Kidney (tissue), 19 donors: Measurements from ENCODE around the gene POTEM. TPM values are rescaled to one million over a fixed set of nuclear protein-coding genes. Genes with fewer than 3 reads are reported as not detected.
A peak's percentile ranks its signal among the peaks of the same experiment; 100 is the strongest.
"Not testable (repeated sequence)": the region's sequence is repeated elsewhere in the genome, so short reads cannot be mapped to it uniquely, and the experiment has no call there.

Experiments
- DNase-seq, 5 donors: peaks; one replicate each; pipeline ENCODE4 v3.0.0-alpha.2; 2013 to 2020
- FAIRE-seq: peaks from 2 replicates; lab custom pipeline; 2012; peaks lifted over from hg19 to GRCh38; lab: Jason Lieb, UNC
- H3K27ac ChIP-seq, 2 donors: one replicate each; pipeline ENCODE4 v1.7.0; 2013; ENCODE audit warnings: low read depth in 2 of 2, low read length in 2 of 2, inconsistent platforms in 1 of 2
- H3K27me3 ChIP-seq: one replicate; pipeline ENCODE4 v1.7.1; 2013; ENCODE audit warnings: low read length, inconsistent platforms; ENCODE audit not compliant: control insufficient read depth, insufficient read depth
- H3K36me3 ChIP-seq, 3 donors: one replicate each; pipeline versions ENCODE4 v1.7.0 to v1.7.1; 2013; ENCODE audit warnings: low read length in 3 of 3, control low read depth in 1 of 3, inconsistent platforms in 1 of 3; ENCODE audit not compliant: insufficient read depth in 3 of 3, control insufficient read depth in 2 of 3
- H3K4me1 ChIP-seq, 3 donors: one replicate each; pipeline versions ENCODE4 v1.7.0 to v1.7.1; 2013; ENCODE audit warnings: low read length in 3 of 3, inconsistent platforms in 1 of 3, low read depth in 1 of 3; ENCODE audit not compliant: control insufficient read depth in 2 of 3, insufficient read depth in 2 of 3
- H3K4me3 ChIP-seq, 3 donors: one replicate each; pipeline versions ENCODE4 v1.7.0 to v1.8.1; 2013; ENCODE audit warnings: low read length in 3 of 3, control low read depth in 1 of 3, inconsistent platforms in 1 of 3
- H3K9ac ChIP-seq, 3 donors: one replicate each; pipeline versions ENCODE4 v1.7.0 to v1.7.1; 2013; ENCODE audit warnings: low read length in 3 of 3, control low read depth in 1 of 3, inconsistent platforms in 1 of 3
- H3K9me3 ChIP-seq, 3 donors: one replicate each; pipeline versions ENCODE4 v1.7.0 to v1.7.1; 2013; ENCODE audit warnings: low read length in 3 of 3, control low read depth in 1 of 3, inconsistent platforms in 1 of 3; ENCODE audit not compliant: control insufficient read depth in 2 of 3, insufficient read depth in 1 of 3
- intact Hi-C: fragments of 100-400 bp; cut with DNase I; formaldehyde crosslinking; loops from one replicate; pipeline ENCODE4 v1.11.1; 2022
- long read RNA-seq, 10 donors: library from polyadenylated mRNA in 1 of 10; unstranded in 1 of 10; transcript quantifications; one replicate each; pipeline ENCODE4 v2.0.0 and lab custom pipeline, GENCODE V29; 2021 to 2026
- polyA plus RNA-seq: library from polyadenylated mRNA; stranded (reverse); fragments of 350-450 nt; fragmentation: Illumina TruSeq; extraction: RNeasy Lipid Tissue Mini Kit (QIAGEN cat#74804); gene quantifications from one replicate; pipeline ENCODE4 v1.2.3, GENCODE V29; 2014; ENCODE audit warnings: low read depth, low replicate concordance; ENCODE audit not compliant: insufficient read depth
- total RNA-seq: library from RNA; stranded (reverse); fragmentation: NEBNext Ultra II Directional; extraction: Animal tissue kit (Norgen Biotek cat#: 25700); gene quantifications from one replicate; pipeline ENCODE4 v1.2.1, GENCODE V29; 2021
- donor health status: control.
- donor health status: control.
- donor health status: DM: yes; HTN: yes; CAD: no.
- donor health status: Normal renal cell carcinoma (clear cell type).

The POTEM gene
- total RNA-seq (not detected), polyA plus RNA-seq (not detected)
- long read RNA-seq, donor 1: 0 reads
- long read RNA-seq, donor 2: 0 reads
- long read RNA-seq, donor 3: 0 reads
- long read RNA-seq, donor 4: 0 reads
- long read RNA-seq, donor 5: 0 reads
- long read RNA-seq, donor 6: 0 reads
- long read RNA-seq, donor 7: 0 reads
- long read RNA-seq, donor 8: 0 reads
- long read RNA-seq, donor 9: 0 reads
- long read RNA-seq, donor 10: 0 reads

DNA sequence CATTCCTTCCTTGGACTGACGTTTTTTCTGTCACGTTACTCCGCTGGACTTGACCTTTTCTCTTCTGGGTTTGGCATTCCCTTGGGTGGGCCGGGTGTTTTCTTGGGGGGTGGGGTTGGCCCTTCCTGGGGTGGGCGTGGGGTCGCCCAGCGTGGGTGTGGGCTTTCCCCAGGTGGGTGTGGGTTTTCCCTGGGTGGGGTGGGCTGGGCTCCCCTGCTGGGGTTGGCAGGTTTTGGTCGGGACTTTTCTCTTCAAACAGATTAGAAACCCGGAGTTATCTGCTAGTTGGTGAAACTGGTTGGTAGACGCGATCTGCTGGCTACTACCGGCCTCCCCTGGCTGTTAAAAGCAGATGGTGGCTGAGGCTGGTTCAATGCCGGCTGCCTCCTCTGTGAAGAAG is at the start of gene POTEM:
POTEM (plus strand) TSS at position 301 of the 400 bp plus-strand sequence; CDS start at position 353, 52 bp downstream.
- H3K27ac ChIP-seq, H3K9me3 ChIP-seq, H3K4me1 ChIP-seq, FAIRE-seq, H3K9ac ChIP-seq, H3K27me3 ChIP-seq, H3K4me3 ChIP-seq, intact Hi-C loops, DNase-seq, H3K36me3 ChIP-seq: not testable (repeated sequence)

DNA sequence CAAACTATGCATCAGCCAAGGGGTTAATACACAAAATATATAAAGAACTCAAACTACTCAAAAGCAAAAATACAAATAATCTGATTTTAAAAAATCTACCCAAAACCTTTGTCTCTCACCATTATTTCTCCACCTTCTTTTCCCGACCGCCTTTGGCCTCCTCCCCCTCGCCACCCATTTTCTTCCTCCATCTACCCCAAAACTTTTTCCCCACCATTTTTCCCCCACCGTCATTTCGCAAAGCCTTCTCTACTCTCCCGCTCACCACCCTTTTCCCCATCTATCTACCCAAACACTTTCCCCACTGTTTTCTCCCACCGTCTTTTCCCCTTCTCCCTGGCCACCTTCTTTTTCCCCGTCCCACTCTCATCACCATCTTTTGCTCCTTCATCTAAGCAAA is 48.9 kb upstream of the POTEM start:
- H3K27me3 ChIP-seq, H3K36me3 ChIP-seq, H3K9ac ChIP-seq, H3K4me1 ChIP-seq, FAIRE-seq, intact Hi-C loops, H3K9me3 ChIP-seq, H3K27ac ChIP-seq, H3K4me3 ChIP-seq: not testable (repeated sequence)
- DNase-seq: peak in 1 of 5 donors; percentile 7

- intact Hi-C loops, H3K9me3 ChIP-seq, FAIRE-seq, H3K27me3 ChIP-seq, H3K9ac ChIP-seq, H3K4me1 ChIP-seq, H3K36me3 ChIP-seq, H3K27ac ChIP-seq, H3K4me3 ChIP-seq, DNase-seq: not testable (repeated sequence)
Measured at GRCh38 chr14:18920052-18920451, 47.2 kb upstream of the POTEM start.

DNA sequence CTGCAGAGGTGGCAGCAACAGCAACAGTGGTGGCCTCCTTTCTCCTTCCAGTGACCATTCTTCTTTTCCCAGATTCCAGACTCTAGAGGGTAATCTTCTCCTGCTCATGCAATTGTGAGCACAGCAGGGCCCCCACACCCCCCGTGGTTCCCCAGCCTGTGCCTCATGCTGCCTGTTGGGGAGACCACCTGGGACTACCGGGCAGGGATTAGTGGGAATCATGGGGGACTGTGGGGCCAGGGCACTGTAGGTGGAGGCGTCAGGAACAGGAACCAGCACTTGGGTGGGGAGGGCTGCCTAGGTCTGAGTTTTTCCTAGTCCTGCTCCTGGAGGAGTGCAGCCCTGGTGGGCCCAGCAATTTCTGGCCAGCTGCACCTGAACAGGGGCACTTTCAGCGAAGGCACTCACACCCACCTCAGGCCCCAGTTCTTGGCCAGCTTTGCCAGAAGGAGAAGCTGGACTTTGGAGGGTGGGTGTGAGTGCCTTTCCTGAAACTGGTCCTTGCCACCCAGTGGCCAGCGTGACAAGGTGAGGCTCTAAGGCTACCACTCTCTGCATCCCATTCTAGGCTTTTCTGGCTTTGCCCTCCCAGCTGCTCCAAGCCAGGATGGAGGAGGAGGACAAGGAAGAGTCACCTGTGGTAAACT is 46.1 kb upstream of the POTEM start:
- FAIRE-seq, H3K9ac ChIP-seq, H3K27me3 ChIP-seq, H3K27ac ChIP-seq, H3K4me3 ChIP-seq, H3K4me1 ChIP-seq, H3K9me3 ChIP-seq, intact Hi-C loops, DNase-seq, H3K36me3 ChIP-seq: not testable (repeated sequence)

- H3K4me1 ChIP-seq, H3K27ac ChIP-seq, FAIRE-seq, H3K4me3 ChIP-seq, H3K9ac ChIP-seq, H3K9me3 ChIP-seq, intact Hi-C loops, H3K36me3 ChIP-seq, H3K27me3 ChIP-seq, DNase-seq: not testable (repeated sequence)
Measured at GRCh38 chr14:18936848-18937247, 30.4 kb upstream of the POTEM start.

DNA sequence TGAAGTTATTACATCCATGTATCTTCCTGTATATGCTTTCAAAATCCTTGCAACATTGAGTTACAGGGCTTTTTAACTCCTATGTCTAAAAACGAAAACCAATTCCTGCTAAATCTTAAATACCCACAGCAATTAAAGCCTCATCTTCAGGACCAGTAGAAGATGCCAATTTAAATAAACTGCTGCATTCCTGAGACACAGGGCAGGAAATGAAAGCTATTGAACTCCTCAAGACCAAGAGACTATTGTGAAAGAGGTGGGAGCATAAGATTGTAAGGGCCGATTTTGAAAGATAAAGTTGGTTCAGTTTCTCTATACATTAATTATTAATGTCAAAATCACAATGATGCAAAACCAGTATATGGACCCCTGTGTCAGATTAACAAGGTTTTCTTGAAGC is 28.5 kb upstream of the POTEM start:
- DNase-seq, H3K27ac ChIP-seq, H3K9me3 ChIP-seq, intact Hi-C loops, FAIRE-seq, H3K4me3 ChIP-seq, H3K27me3 ChIP-seq, H3K36me3 ChIP-seq, H3K4me1 ChIP-seq, H3K9ac ChIP-seq: not testable (repeated sequence)

- intact Hi-C loops, H3K27me3 ChIP-seq, H3K4me3 ChIP-seq, H3K36me3 ChIP-seq, FAIRE-seq, DNase-seq, H3K4me1 ChIP-seq, H3K27ac ChIP-seq, H3K9me3 ChIP-seq, H3K9ac ChIP-seq: not testable (repeated sequence)
Measured at GRCh38 chr14:18949939-18950338, 17.3 kb upstream of the POTEM start.

- H3K36me3 ChIP-seq, H3K9me3 ChIP-seq, H3K27ac ChIP-seq, H3K4me3 ChIP-seq, FAIRE-seq, H3K9ac ChIP-seq, intact Hi-C loops, H3K27me3 ChIP-seq, H3K4me1 ChIP-seq: not testable (repeated sequence)
- peak in 2 of 5 donors; percentile 14 to 31 for DNase-seq
Measured at GRCh38 chr14:18953085-18953484, 14.1 kb upstream of the POTEM start.
